K562 (cell line): ENCODE results near the gene LRMDA. TPM values are rescaled to one million over a fixed set of nuclear protein-coding genes. Genes with fewer than 3 reads are reported as not detected.

Experiments
- ATAC-seq: fragments of 200-7000 bp; cut with Tn5 transposase; 3 replicates; pipeline ENCODE4 v1.9.1; 2020; ENCODE audit warnings: moderate library complexity
- BruUV-seq: library from RNA; stranded (reverse); fragments of 400-500 nt; replicated peaks from 2 replicates; lab custom pipeline; 2021; lab: Mats Ljungman, UMichigan
- CTCF ChIA-PET: fragments of 300-600 bp; formaldehyde crosslinking; extraction: SDS; loops from one replicate; lab custom pipeline; 2021; ENCODE audit warnings: low intra/inter-chr PET ratio; lab: Yijun Ruan, JAX
- POLR2A ChIA-PET: fragments of 300-600, 350-650 bp; sonication (Branson Sonifier 250); formaldehyde crosslinking; extraction: SDS; loops from one replicate; lab custom pipeline; 2021; ENCODE audit warnings: antibody characterized with exemption, inconsistent platforms; lab: Yijun Ruan, JAX
- DNase-seq, 4 experiments: peaks; one replicate each; pipeline versions ENCODE4 v3.0.0 to v3.0.0-alpha.2; 2011 to 2018; ENCODE audit warnings: low spot score in 3 of 4, mixed read lengths in 3 of 4; ENCODE audit errors: extremely low read depth in 1 of 4
- FAIRE-seq: peaks from 2 replicates; lab custom pipeline; 2011; peaks lifted over from hg19 to GRCh38; lab: Jason Lieb, UNC
- H2AFZ ChIP-seq: 2 replicates; pipeline ENCODE4 v1.6.0; 2011; ENCODE audit warnings: low read depth, low read length, control low read depth, inconsistent platforms
- H3K27ac ChIP-seq: fragments of 200-600 bp; 3 replicates; pipeline ENCODE4 v1.8.0; 2011; ENCODE audit warnings: low read depth, mild to moderate bottlenecking, control low read depth, inconsistent platforms, low read length, moderate library complexity, mixed read lengths; ENCODE audit errors: extremely low read depth
- H3K27me3 ChIP-seq, 2 experiments: fragments of 300-600 bp in 1 of 2; 2 replicates in 1 of 2; 3 replicates in 1 of 2; pipeline versions ENCODE4 v1.6.0 to v1.8.0; 2011; ENCODE audit warnings: inconsistent platforms in 2 of 2, low read length in 2 of 2, mild to moderate bottlenecking in 1 of 2, mixed read lengths in 1 of 2, moderate library complexity in 1 of 2; ENCODE audit not compliant: control insufficient read depth in 2 of 2, insufficient read depth in 2 of 2
- H3K36me3 ChIP-seq: fragments of 300-600 bp; 3 replicates; pipeline ENCODE4 v1.8.0; 2011; ENCODE audit warnings: mild to moderate bottlenecking, low read length, inconsistent platforms; ENCODE audit not compliant: control insufficient read depth, insufficient read depth
- H3K4me1 ChIP-seq, 2 experiments: fragments of 200-600 bp in 1 of 2; replicated peaks in 1 of 2; 2 replicates in 1 of 2; 3 replicates in 1 of 2; pipeline versions ENCODE4 v1.5.1 to v1.8.0; 2011; ENCODE audit warnings: inconsistent platforms in 2 of 2, low read length in 2 of 2, mild to moderate bottlenecking in 1 of 2, mixed read lengths in 1 of 2, moderate library complexity in 1 of 2; ENCODE audit not compliant: control insufficient read depth in 2 of 2, insufficient read depth in 2 of 2
- H3K4me2 ChIP-seq: 2 replicates; pipeline ENCODE4 v1.6.1; 2011; ENCODE audit warnings: low read length, control low read depth, inconsistent platforms, mixed read lengths; ENCODE audit not compliant: insufficient read depth
- H3K4me3 ChIP-seq: fragments of 200-600 bp; sonication (generic), shearing (Covaris generic); 2 replicates; pipeline ENCODE4 v1.5.1; 2016; ENCODE audit warnings: control low read depth, inconsistent platforms
- H3K79me2 ChIP-seq: fragments of 200-600 bp; 3 replicates; pipeline ENCODE4 v1.8.0; 2011; ENCODE audit warnings: low read length, inconsistent platforms; ENCODE audit not compliant: control insufficient read depth, insufficient read depth
- H3K9ac ChIP-seq, 2 experiments: 2 replicates each; pipeline versions ENCODE4 v1.6.0 to v1.6.1; 2011; ENCODE audit warnings: low read depth in 2 of 2, low read length in 2 of 2, control low read depth in 1 of 2, inconsistent platforms in 1 of 2, mild to moderate bottlenecking in 1 of 2, mixed read lengths in 1 of 2; ENCODE audit not compliant: insufficient read depth in 1 of 2
- H3K9me1 ChIP-seq: one replicate; pipeline ENCODE4 v1.6.0; 2011; ENCODE audit warnings: inconsistent platforms, mild to moderate bottlenecking, low read length, moderate library complexity; ENCODE audit not compliant: control insufficient read depth, insufficient read depth
- H3K9me3 ChIP-seq: replicated peaks from 2 replicates; pipeline ENCODE4 v1.5.1; 2011; ENCODE audit warnings: low read depth, low read length, inconsistent platforms; ENCODE audit not compliant: control insufficient read depth, insufficient read depth
- H4K20me1 ChIP-seq: replicated peaks from 2 replicates; pipeline ENCODE4 v1.6.1; 2011; ENCODE audit warnings: low read length, inconsistent platforms, mixed read lengths; ENCODE audit not compliant: control insufficient read depth, insufficient read depth
- ASH1L ChIP-seq: fragments of 450-650 bp; IDR thresholded peaks from 2 replicates; pipeline ENCODE4 v1.6.1; 2018; ENCODE audit warnings: borderline replicate concordance, mild to moderate bottlenecking, low read depth; ENCODE audit not compliant: partially characterized antibody
- ATF7 ChIP-seq: fragments of 450-650 bp; IDR thresholded peaks from 2 replicates; pipeline ENCODE4 v1.7.1; 2014; ENCODE audit warnings: mild to moderate bottlenecking, moderate library complexity
- C11orf30 ChIP-seq: fragments of 450-650 bp; IDR thresholded peaks from 2 replicates; pipeline ENCODE4 v1.6.1; 2016; ENCODE audit warnings: low read depth, mild to moderate bottlenecking
- CC2D1A ChIP-seq: fragments of 450-650 bp; IDR thresholded peaks from 2 replicates; pipeline ENCODE4 v1.6.1; 2017; ENCODE audit warnings: mild to moderate bottlenecking
- MAFG ChIP-seq: fragments of 450-650 bp; conservative IDR thresholded peaks from 2 replicates; pipeline ENCODE4 v1.6.1; 2016; ENCODE audit warnings: missing genetic modification characterization, missing compliant biosample characterization
- MCM2 ChIP-seq: fragments of 450-650 bp; IDR thresholded peaks from 2 replicates; pipeline ENCODE4 v1.6.1; 2017; ENCODE audit warnings: low read depth, mild to moderate bottlenecking
- MLX ChIP-seq, 2 experiments: fragments of 450-650 bp in 1 of 2; sonication (generic) in 1 of 2; formaldehyde crosslinking; conservative IDR thresholded peaks; 2 replicates each; pipeline versions ENCODE4 v1.4.0 to v1.8.1; 2020 to 2022; ENCODE audit warnings: mild to moderate bottlenecking in 1 of 2, missing genetic modification reagents in 1 of 2
- NR2C2 ChIP-seq, 2 experiments: fragments of 200-800 bp in 1 of 2; sonication (Bioruptor generic) in 1 of 2; sonication (generic) in 1 of 2; formaldehyde crosslinking in 1 of 2; IDR thresholded peaks; 2 replicates each; pipeline versions ENCODE4 v1.6.1 to v1.8.0; 2016 to 2022; ENCODE audit warnings: mild to moderate bottlenecking in 1 of 2, missing compliant biosample characterization in 1 of 2, missing genetic modification characterization in 1 of 2, missing genetic modification reagents in 1 of 2
- RBBP5 ChIP-seq: fragments of 200-600 bp; sonication (generic); IDR thresholded peaks from 2 replicates; pipeline ENCODE4 v1.6.1; 2012; ENCODE audit warnings: borderline replicate concordance, mild to moderate bottlenecking, low read length, control low read depth, inconsistent platforms; ENCODE audit not compliant: insufficient read depth, poor library complexity, severe bottlenecking
- RFX7 ChIP-seq: fragments of 250-450 bp; sonication (Bioruptor Pico); IDR thresholded peaks from 2 replicates; pipeline ENCODE4 v1.5.1; 2021; ENCODE audit warnings: mild to moderate bottlenecking
- ZFP91 ChIP-seq: sonication (generic); formaldehyde crosslinking; IDR thresholded peaks from 2 replicates; pipeline ENCODE4 v1.8.0; 2022; ENCODE audit warnings: mild to moderate bottlenecking, missing genetic modification reagents
- ZNF23 ChIP-seq: fragments of 250-450 bp; sonication (Bioruptor Pico); IDR thresholded peaks from 2 replicates; pipeline ENCODE4 v1.4.0; 2020; ENCODE audit warnings: mild to moderate bottlenecking
- ZNF311 ChIP-seq: fragments of 250-450 bp; sonication (Bioruptor Pico); IDR thresholded peaks from 2 replicates; pipeline ENCODE4 v1.4.0; 2020; ENCODE audit warnings: mild to moderate bottlenecking, moderate library complexity
- ZNF586 ChIP-seq: fragments of 450-650 bp; formaldehyde crosslinking; conservative IDR thresholded peaks from 2 replicates; pipeline ENCODE4 v1.4.0; 2020; ENCODE audit warnings: mild to moderate bottlenecking, moderate library complexity
- WGBS: fragments of 100-300 bp; shearing (Covaris generic); methylation state at CpG from one replicate; pipeline ENCODE4 v1.1.6; 2016; ENCODE audit warnings: low coverage, mixed read lengths; ENCODE audit not compliant: insufficient coverage; ENCODE audit errors: missing lambda C conversion rate; 5-methylcytosine and 5-hydroxymethylcytosine counted together
- in situ Hi-C: fragments of 300-500 bp; cut with MboI; formaldehyde crosslinking; loops from 4 replicates; pipeline ENCODE4 v1.15.0; 2018; ENCODE audit warnings: inconsistent platforms, mixed read lengths
- intact Hi-C: fragments of 100-400 bp; cut with micrococcal nuclease; formaldehyde crosslinking; loops from 2 replicates; pipeline ENCODE4 v1.14.2; 2022
- polyA plus RNA-seq, 8 experiments: library from polyadenylated mRNA; depleted of rRNA in 4 of 8; stranded (reverse) in 5 of 8; unstranded in 3 of 8; fragments of >200 nt; fragmentation: Nextera tagmentation in 2 of 8; fragmentation: Illumina TruSeq in 1 of 8; extraction: Ambion mirVana in 2 of 8; extraction: Trizol in 1 of 8; gene quantifications; 2 replicates each; pipeline versions ENCODE4 v1.2.1 to v1.2.3, GENCODE V29; 2011 to 2014; ENCODE audit warnings: inconsistent platforms in 1 of 8, missing spikeins in 1 of 8
- total RNA-seq, 7 experiments: library from RNA; depleted of rRNA in 6 of 7; stranded (reverse); fragments of >200 nt in 6 of 7; fragmentation: Illumina TruSeq in 2 of 7; extraction: Trizol in 2 of 7; gene quantifications; 2 replicates each; pipeline versions ENCODE4 v1.2.1 to v1.2.3, GENCODE V29; 2011 to 2021; ENCODE audit warnings: low replicate concordance in 1 of 7
- TF ChIP-seq, protein P1 (sequence below): sonication (generic); formaldehyde crosslinking; IDR thresholded peaks from 2 replicates; pipeline ENCODE4 v1.8.1; 2022; ENCODE audit warnings: missing genetic modification reagents

The LRMDA gene
- total and polyA plus RNA-seq, 9 of the 15 experiments (the other 6 are each of a cell fraction or from before 2014, with no cell fraction given), result 0.25 TPM; not detected in 8

- H3K9me3 ChIP-seq, result no peaks in the 10 kb centered on the region
- no peak overlapping the region for H3K27ac ChIP-seq
- no peak overlapping the region for H3K4me3 ChIP-seq
- intact Hi-C loops, result no loop called here
- FAIRE-seq (no peak), DNase-seq (no peak), ATAC-seq (no peak)
- ChIA-PET POLR2A (interaction anchor here (1.0 kb wide), 1 partner anchor 12 kb away, joined by 4 read pairs; no protein-coding TSS in a partner anchor), CTCF (no interaction called here)
- under 1% methylated on average over 9 of the region's 9 CpGs for WGBS
- no peaks in the 10 kb centered on the region for H3K79me2 ChIP-seq
- no peak overlapping the region for H3K9ac ChIP-seq
- in situ Hi-C loops, result no loop called here
- H2AFZ ChIP-seq, result no peak overlapping the region
- no peaks in the 10 kb centered on the region for H3K9me1 ChIP-seq
- BruUV-seq, result no TSS peak
- H4K20me1 ChIP-seq, result 0 out of 2 replicates have a peak, but pooled peaks cover 3% of the 10 kb centered on the region
- no peaks in the 10 kb centered on the region for H3K27me3 ChIP-seq
- H3K36me3 ChIP-seq, result no peaks in the 10 kb centered on the region
- H3K4me1 ChIP-seq, result no peaks in the 10 kb centered on the region
- TF ChIP-seq C11orf30, result no peak
- TF ChIP-seq RFX7 (CRISPR knock-in tag), result no peak
- no peak for TF ChIP-seq ZNF23 (CRISPR knock-in tag)
- TF ChIP-seq RBBP5, result no peak
- TF ChIP-seq CC2D1A, result no peak
- TF ChIP-seq ATF7, result no peak
- TF ChIP-seq MLX (CRISPR knock-in tag; conservative IDR thresholded peaks at IDR 0.05), result no peak
- TF ChIP-seq, protein P1, sequence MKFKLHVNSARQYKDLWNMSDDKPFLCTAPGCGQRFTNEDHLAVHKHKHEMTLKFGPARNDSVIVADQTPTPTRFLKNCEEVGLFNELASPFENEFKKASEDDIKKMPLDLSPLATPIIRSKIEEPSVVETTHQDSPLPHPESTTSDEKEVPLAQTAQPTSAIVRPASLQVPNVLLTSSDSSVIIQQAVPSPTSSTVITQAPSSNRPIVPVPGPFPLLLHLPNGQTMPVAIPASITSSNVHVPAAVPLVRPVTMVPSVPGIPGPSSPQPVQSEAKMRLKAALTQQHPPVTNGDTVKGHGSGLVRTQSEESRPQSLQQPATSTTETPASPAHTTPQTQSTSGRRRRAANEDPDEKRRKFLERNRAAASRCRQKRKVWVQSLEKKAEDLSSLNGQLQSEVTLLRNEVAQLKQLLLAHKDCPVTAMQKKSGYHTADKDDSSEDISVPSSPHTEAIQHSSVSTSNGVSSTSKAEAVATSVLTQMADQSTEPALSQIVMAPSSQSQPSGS, result no peak
- no peak for TF ChIP-seq ZFP91 (CRISPR knock-in tag)
- no peak for TF ChIP-seq NR2C2 (CRISPR knock-in tag; IDR thresholded peaks at IDR 0.05)
- TF ChIP-seq NR2C2 (tag; IDR thresholded peaks at IDR 0.05), result no peak
- no peak for TF ChIP-seq ASH1L
- TF ChIP-seq ZNF311, result no peak
- no peak for TF ChIP-seq MCM2
- TF ChIP-seq MAFG (tag), result no peak
- TF ChIP-seq ZNF586, result no peak
- H3K4me2 ChIP-seq, result no peak overlapping the region
Observed at GRCh38 chr10:75994357-75995040, 563.1 kb downstream of the LRMDA start.
